ENCODE results near the gene PTGDR2.

- TF ChIP-seq, protein P1, sequence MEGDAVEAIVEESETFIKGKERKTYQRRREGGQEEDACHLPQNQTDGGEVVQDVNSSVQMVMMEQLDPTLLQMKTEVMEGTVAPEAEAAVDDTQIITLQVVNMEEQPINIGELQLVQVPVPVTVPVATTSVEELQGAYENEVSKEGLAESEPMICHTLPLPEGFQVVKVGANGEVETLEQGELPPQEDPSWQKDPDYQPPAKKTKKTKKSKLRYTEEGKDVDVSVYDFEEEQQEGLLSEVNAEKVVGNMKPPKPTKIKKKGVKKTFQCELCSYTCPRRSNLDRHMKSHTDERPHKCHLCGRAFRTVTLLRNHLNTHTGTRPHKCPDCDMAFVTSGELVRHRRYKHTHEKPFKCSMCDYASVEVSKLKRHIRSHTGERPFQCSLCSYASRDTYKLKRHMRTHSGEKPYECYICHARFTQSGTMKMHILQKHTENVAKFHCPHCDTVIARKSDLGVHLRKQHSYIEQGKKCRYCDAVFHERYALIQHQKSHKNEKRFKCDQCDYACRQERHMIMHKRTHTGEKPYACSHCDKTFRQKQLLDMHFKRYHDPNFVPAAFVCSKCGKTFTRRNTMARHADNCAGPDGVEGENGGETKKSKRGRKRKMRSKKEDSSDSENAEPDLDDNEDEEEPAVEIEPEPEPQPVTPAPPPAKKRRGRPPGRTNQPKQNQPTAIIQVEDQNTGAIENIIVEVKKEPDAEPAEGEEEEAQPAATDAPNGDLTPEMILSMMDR (IDR thresholded peaks at IDR 0.05) = no peak
- no peak for TF ChIP-seq POLR2A (IDR thresholded peaks at IDR 0.05)
Measured at GRCh38 chr11:60864856-60865513, 9.2 kb upstream of the PTGDR2 start.

Measured in ovary (tissue), 3 donors.